T-cell (primary cell): ENCODE data around the gene ST14. TPM values are rescaled to one million over a fixed set of nuclear protein-coding genes. Genes with fewer than 3 reads are reported as not detected.

Source experiments
- ATAC-seq, 4 experiments: fragments of 200-7000 bp in 3 of 4; fragments of 150-1000 bp in 1 of 4; cut with Tn5 transposase; replicated peaks in 1 of 4; 1 replicate in 3 of 4; 2 replicates in 1 of 4; pipeline ENCODE4 v1.10.0; 2021; ENCODE audit warnings: moderate library complexity in 3 of 4, mild to moderate bottlenecking in 2 of 4, moderate number of reproducible peaks in 1 of 4
- CTCF ChIA-PET, 2 donors: fragments of 300-600 bp; sonication (Branson Sonifier 250); formaldehyde crosslinking; loops; one replicate each; lab custom pipeline; 2022; ENCODE audit warnings: antibody characterized with exemption in 2 of 2; lab: Charles Lee
- POLR2A ChIA-PET, 2 donors: fragments of 300-600 bp; sonication (Branson Sonifier 250); formaldehyde crosslinking; loops; one replicate each; lab custom pipeline; 2022; ENCODE audit warnings: antibody characterized with exemption in 2 of 2; lab: Charles Lee
- DNase-seq, 35 experiments: peaks; one replicate each; pipeline versions ENCODE4 v3.0.0 to v3.0.0-alpha.2; 2013 to 2023
- H3K27ac ChIP-seq: one replicate; pipeline ENCODE4 v1.5.1; 2013; ENCODE audit warnings: low read length
- H3K27me3 ChIP-seq, 2 experiments: replicated peaks in 1 of 2; 1 replicate in 1 of 2; 2 replicates in 1 of 2; pipeline versions ENCODE4 v1.6.1 to v1.7.0; 2013; ENCODE audit warnings: low read length in 1 of 2, mixed read lengths in 1 of 2; ENCODE audit not compliant: control insufficient read depth in 2 of 2, insufficient read depth in 2 of 2; ENCODE audit errors: extremely low read depth in 1 of 2
- H3K36me3 ChIP-seq, 2 donors: 1 replicate in 1 of 2; 2 replicates in 1 of 2; pipeline versions ENCODE4 v1.6.1 to v1.7.0; 2013; ENCODE audit warnings: low read length in 1 of 2; ENCODE audit not compliant: control insufficient read depth in 2 of 2, insufficient read depth in 1 of 2; ENCODE audit errors: extremely low read depth in 1 of 2
- H3K4me1 ChIP-seq, 2 experiments: 1 replicate in 1 of 2; 2 replicates in 1 of 2; pipeline versions ENCODE4 v1.6.1 to v1.7.0; 2013; ENCODE audit warnings: low read length in 2 of 2, mixed read lengths in 1 of 2; ENCODE audit not compliant: insufficient read depth in 2 of 2, control insufficient read depth in 1 of 2; ENCODE audit errors: extremely low read depth in 1 of 2
- H3K4me3 ChIP-seq, 2 donors: 1 replicate in 1 of 2; 2 replicates in 1 of 2; pipeline versions ENCODE4 v1.5.1 to v1.7.0; 2013; ENCODE audit warnings: mild to moderate bottlenecking in 2 of 2, low read length in 1 of 2, moderate library complexity in 1 of 2; ENCODE audit not compliant: control insufficient read depth in 1 of 2; ENCODE audit errors: extremely low read depth in 1 of 2
- H3K9me3 ChIP-seq: 2 replicates; pipeline ENCODE4 v1.7.0; 2013
- H3K27ac Mint-ChIP-seq, 2 donors: one replicate each; pipeline ENCODE4 v1.8.0; 2020 to 2021; ENCODE audit warnings: mild to moderate bottlenecking in 2 of 2, mixed read lengths in 2 of 2
- H3K27me3 Mint-ChIP-seq, 2 donors: one replicate each; pipeline ENCODE4 v1.8.0; 2021 to 2022; ENCODE audit warnings: mixed read lengths in 2 of 2
- H3K36me3 Mint-ChIP-seq: one replicate; pipeline ENCODE4 v1.8.0; 2021; ENCODE audit warnings: mixed read lengths
- H3K4me1 Mint-ChIP-seq, 3 donors: one replicate each; pipeline ENCODE4 v1.8.0; 2020 to 2022; ENCODE audit warnings: mixed read lengths in 3 of 3, mild to moderate bottlenecking in 1 of 3
- H3K4me3 Mint-ChIP-seq, 3 donors: one replicate each; pipeline ENCODE4 v1.8.0; 2020 to 2022; ENCODE audit warnings: mild to moderate bottlenecking in 3 of 3, mixed read lengths in 3 of 3, moderate library complexity in 3 of 3
- H3K9me3 Mint-ChIP-seq, 3 donors: one replicate each; pipeline ENCODE4 v1.8.0; 2020 to 2022; ENCODE audit warnings: mixed read lengths in 3 of 3
- WGBS: methylation state at CpG from one replicate; pipeline ENCODE4 v1.1.5; 2013; ENCODE audit warnings: missing lambda C conversion rate; ENCODE audit not compliant: insufficient coverage; 5-methylcytosine and 5-hydroxymethylcytosine counted together
- total RNA-seq, 35 experiments: library from RNA in 6 of 35; stranded (reverse) in 6 of 35; fragments of 120-200 nt in 1 of 35; gene quantifications; one replicate each; pipeline versions ENCODE4 v1.2.1 to v1.2.4 and lab custom pipeline; 2013 to 2026

The ST14 gene
- total RNA-seq, 5 donors from 2014 or later (not counting 1 experiment from before 2014, with no cell fraction given), result 0.49 to 1.5 (median 0.82) TPM

- ChIA-PET CTCF (no interaction called here), POLR2A (no interaction called here)
- no peaks in the 10 kb centered on the region for H3K4me1 ChIP-seq
- H3K4me3 Mint-ChIP-seq, result no peak overlapping the region
- ATAC-seq (no peak), DNase-seq (no peak)
- H3K4me3 ChIP-seq, result no peak overlapping the region
- H3K9me3 ChIP-seq, result no peaks in the 10 kb centered on the region
- peaks cover 55% of the 10 kb centered on the region for H3K36me3 Mint-ChIP-seq
- no peaks in the 10 kb centered on the region for H3K4me1 Mint-ChIP-seq
- peaks cover 3 to 41% of the 10 kb centered on the region in 2 donors for H3K36me3 ChIP-seq
- WGBS, result 92% methylated on average over 3 of the region's 13 CpGs
- H3K9me3 Mint-ChIP-seq, result no peaks in the 10 kb centered on the region
- no peak overlapping the region for H3K27ac ChIP-seq
- no peak overlapping the region for H3K27ac Mint-ChIP-seq
- no peaks in the 10 kb centered on the region for H3K27me3 ChIP-seq
- no peaks in the 10 kb centered on the region for H3K27me3 Mint-ChIP-seq
These were observed 20.2 kb upstream of the ST14 start for GRCh38 chr11:130139401-130139800.

GRCh38 chr11:130141561-130142341 is 17.8 kb upstream of the ST14 start:
- no peak overlapping the region for H3K27ac ChIP-seq
- ChIA-PET CTCF (interaction anchor here in 1 of 2 donors (0.7 kb wide), 1 partner anchor 220 kb away, joined by 3 read pairs; no protein-coding TSS in a partner anchor), POLR2A (no interaction called here)
- Mint-ChIP-seq H3K4me1 (peaks cover 6 to 12% (median 7%) of the 10 kb centered on the region in 3 donors), H3K4me3 (no peak overlapping the region), H3K9me3 (no peaks in the 10 kb centered on the region), H3K27me3 (no peaks in the 10 kb centered on the region), H3K27ac (no peak overlapping the region), H3K36me3 (peaks cover 44% of the 10 kb centered on the region)
- peaks cover 0 to 31% of the 10 kb centered on the region in 2 donors for H3K36me3 ChIP-seq
- H3K9me3 ChIP-seq, result no peaks in the 10 kb centered on the region
- WGBS, result 91% methylated on average over 18 of the region's 19 CpGs
- no peak overlapping the region for H3K4me3 ChIP-seq
- peaks cover 0 to 8% of the 10 kb centered on the region in 2 experiments for H3K4me1 ChIP-seq
- H3K27me3 ChIP-seq, result no peaks in the 10 kb centered on the region
- ATAC-seq (no peak), DNase-seq (no peak)

DNA sequence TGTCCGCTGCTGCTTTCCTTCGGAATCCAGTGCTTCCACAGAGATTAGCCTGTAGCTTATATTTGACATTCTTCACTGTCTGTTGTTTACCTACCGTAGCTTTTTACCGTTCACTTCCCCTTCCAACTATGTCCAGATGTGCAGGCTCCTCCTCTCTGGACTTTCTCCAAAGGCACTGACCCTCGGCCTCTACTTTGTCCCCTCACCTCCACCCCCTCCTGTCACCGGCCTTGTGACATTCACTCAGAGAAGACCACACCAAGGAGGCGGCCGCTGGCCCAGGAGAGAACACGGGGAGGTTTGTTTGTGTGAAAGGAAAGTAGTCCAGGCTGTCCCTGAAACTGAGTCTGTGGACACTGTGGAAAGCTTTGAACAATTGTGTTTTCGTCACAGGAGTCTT is 15.4 kb upstream of the ST14 start:
- Histone ChIP-seq H3K4me1 (peaks cover 0 to 15% of the 10 kb centered on the region in 2 experiments), H3K27me3 (no peaks in the 10 kb centered on the region), H3K9me3 (no peaks in the 10 kb centered on the region), H3K36me3 (peaks cover 0 to 29% of the 10 kb centered on the region in 2 donors), H3K27ac (no peak overlapping the region), H3K4me3 (no peak overlapping the region)
- Mint-ChIP-seq H3K4me1 (peaks cover 13 to 26% (median 15%) of the 10 kb centered on the region in 3 donors), H3K4me3 (no peak overlapping the region), H3K36me3 (peaks cover 32% of the 10 kb centered on the region), H3K27me3 (no peaks in the 10 kb centered on the region), H3K27ac (no peak overlapping the region), H3K9me3 (no peaks in the 10 kb centered on the region)
- DNase-seq (no peak), ATAC-seq (no peak)
- WGBS, result 96% methylated on average over 4 of the region's 10 CpGs
- ChIA-PET CTCF (interaction anchor here (0.6 to 0.9 kb wide), 3 partner anchors 12 to 585 kb away, joined by 3 read pairs; no protein-coding TSS in a partner anchor), POLR2A (no interaction called here)

DNA sequence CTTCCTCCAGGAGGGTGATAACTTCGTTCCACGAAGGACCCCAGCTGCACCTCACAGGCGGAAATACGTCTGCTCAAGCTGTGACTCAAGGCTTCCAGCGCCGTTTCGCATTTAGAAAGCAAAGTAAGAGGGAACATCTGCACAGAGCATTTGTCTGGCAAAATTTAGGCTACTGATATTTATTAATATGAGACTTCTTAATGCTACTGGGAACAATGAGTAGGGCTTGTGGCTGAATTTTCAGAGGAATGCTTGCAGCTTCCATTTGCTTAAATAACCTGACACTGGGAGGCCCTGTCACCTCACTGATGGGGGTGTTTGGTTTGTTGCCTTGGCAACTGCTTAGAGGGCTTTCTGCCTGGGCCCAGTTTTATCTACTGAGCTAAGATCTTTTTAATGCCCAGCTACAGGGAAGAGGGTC is 14.7 kb upstream of the ST14 start:
- no peaks in the 10 kb centered on the region for H3K27me3 Mint-ChIP-seq
- DNase-seq (no peak), ATAC-seq (no peak)
- H3K36me3 Mint-ChIP-seq, result peaks cover 27% of the 10 kb centered on the region
- peaks cover 13 to 26% (median 15%) of the 10 kb centered on the region in 3 donors for H3K4me1 Mint-ChIP-seq
- H3K4me3 Mint-ChIP-seq, result no peak overlapping the region
- no peaks in the 10 kb centered on the region for H3K9me3 ChIP-seq
- H3K4me3 ChIP-seq, result no peak overlapping the region
- no peak overlapping the region for H3K27ac ChIP-seq
- no peaks in the 10 kb centered on the region for H3K27me3 ChIP-seq
- H3K27ac Mint-ChIP-seq, result peak overlapping the region in 1 of 2 donors; percentile 10
- ChIA-PET POLR2A (no interaction called here), CTCF (interaction anchor here (1.0 to 2.4 kb wide), 2 partner anchors 12 to 13 kb away, joined by 3 to 16 read pairs; no protein-coding TSS in a partner anchor)
- H3K36me3 ChIP-seq, result peaks cover 0 to 24% of the 10 kb centered on the region in 2 donors
- peaks cover 0 to 15% of the 10 kb centered on the region in 2 experiments for H3K4me1 ChIP-seq
- no peaks in the 10 kb centered on the region for H3K9me3 Mint-ChIP-seq
- 100% methylated on average over 2 of the region's 7 CpGs for WGBS

GRCh38 chr11:130145311-130145812 is 14.2 kb upstream of the ST14 start:
- DNase-seq (no peak), ATAC-seq (no peak)
- Histone ChIP-seq H3K36me3 (peaks cover 0 to 20% of the 10 kb centered on the region in 2 donors), H3K4me1 (peaks cover 0 to 15% of the 10 kb centered on the region in 2 experiments), H3K9me3 (no peaks in the 10 kb centered on the region), H3K4me3 (no peak overlapping the region), H3K27me3 (no peaks in the 10 kb centered on the region), H3K27ac (no peak overlapping the region)
- ChIA-PET POLR2A (interaction anchor here in 1 of 2 donors (0.6 kb wide), 1 partner anchor 20 kb away, joined by 3 read pairs; no protein-coding TSS in a partner anchor), CTCF (interaction anchor here (1.0 to 2.4 kb wide), 2 partner anchors 13 kb away, joined by 3 to 16 read pairs; no protein-coding TSS in a partner anchor)
- Mint-ChIP-seq H3K9me3 (no peaks in the 10 kb centered on the region), H3K4me3 (no peak overlapping the region), H3K27me3 (no peaks in the 10 kb centered on the region), H3K4me1 (peaks cover 13 to 26% (median 15%) of the 10 kb centered on the region in 3 donors), H3K27ac (peak overlapping the region in 1 of 2 donors; percentile 55), H3K36me3 (peaks cover 22% of the 10 kb centered on the region)
- 100% methylated on average over 1 of the region's 3 CpGs for WGBS
